Measurements from ENCODE around the gene FOXS1.

The FOXS1 gene

GRCh38 chr20:31845300-31845863, at the start of gene FOXS1:
Gene FOXS1, minus strand, starts transcription at chr20:31845604. Its CDS starts 62 bp downstream, at chr20:31845542.
- DNase-seq (ENCODE audit: extremely low spot score, insufficient read length, low read depth): no peak
- FAIRE-seq: no peak

GRCh38 chr20:31890646-31891045, 45.2 kb upstream of the FOXS1 start:
- FAIRE-seq (no peak), DNase-seq (ENCODE audit: extremely low spot score, insufficient read length, low read depth) (no peak)

- DNase-seq (ENCODE audit: extremely low spot score, insufficient read length, low read depth): no peak
- FAIRE-seq: no peak
These were observed 38.4 kb upstream of the FOXS1 start for GRCh38 chr20:31883829-31884228.

GRCh38 chr20:31881945-31882344, 36.5 kb upstream of the FOXS1 start:
- DNase-seq (ENCODE audit: extremely low spot score, insufficient read length, low read depth) (no peak), FAIRE-seq (no peak)

- FAIRE-seq (no peak), DNase-seq (ENCODE audit: extremely low spot score, insufficient read length, low read depth) (peak; percentile 85)
These were observed 34.0 kb upstream of the FOXS1 start for GRCh38 chr20:31879143-31879987.

- FAIRE-seq (no peak), DNase-seq (ENCODE audit: extremely low spot score, insufficient read length, low read depth) (no peak)
These were observed 32.3 kb upstream of the FOXS1 start for GRCh38 chr20:31877684-31878083.

GRCh38 chr20:31875671-31876070, 30.3 kb upstream of the FOXS1 start:
- no peak for DNase-seq (ENCODE audit: extremely low spot score, insufficient read length, low read depth)
- FAIRE-seq: no peak

GRCh38 chr20:31872406-31872805, 27.0 kb upstream of the FOXS1 start:
- FAIRE-seq (no peak), DNase-seq (ENCODE audit: extremely low spot score, insufficient read length, low read depth) (no peak)

- DNase-seq (ENCODE audit: extremely low spot score, insufficient read length, low read depth): no peak
- no peak for FAIRE-seq
These were observed 26.2 kb upstream of the FOXS1 start for GRCh38 chr20:31871618-31871954.

GRCh38 chr20:31870726-31871617, 25.6 kb upstream of the FOXS1 start:
- FAIRE-seq (no peak), DNase-seq (ENCODE audit: extremely low spot score, insufficient read length, low read depth) (no peak)

- DNase-seq (ENCODE audit: extremely low spot score, insufficient read length, low read depth): no peak
- no peak for FAIRE-seq
These were observed 24.7 kb upstream of the FOXS1 start, which contains the start of the genes DUSP15 and TTLL9 for GRCh38 chr20:31869942-31870725. Gene DUSP15, minus strand, starts transcription at chr20:31870527. Its CDS starts 190 bp downstream, at chr20:31870337. Gene TTLL9, plus strand, starts transcription at chr20:31870634. Its CDS starts 493 bp downstream, at chr20:31871127.

- FAIRE-seq (no peak), DNase-seq (ENCODE audit: extremely low spot score, insufficient read length, low read depth) (no peak)
These were observed 24.2 kb upstream of the FOXS1 start for GRCh38 chr20:31869673-31869941.

- DNase-seq (ENCODE audit: extremely low spot score, insufficient read length, low read depth) (no peak), FAIRE-seq (no peak)
These were observed 23.7 kb upstream of the FOXS1 start for GRCh38 chr20:31868853-31869672.

- FAIRE-seq (no peak), DNase-seq (ENCODE audit: extremely low spot score, insufficient read length, low read depth) (no peak)
These were observed 20.8 kb upstream of the FOXS1 start for GRCh38 chr20:31866221-31866620.

- FAIRE-seq (no peak), DNase-seq (ENCODE audit: extremely low spot score, insufficient read length, low read depth) (no peak)
These were observed 19.4 kb upstream of the FOXS1 start for GRCh38 chr20:31864521-31865400.

- FAIRE-seq (no peak), DNase-seq (ENCODE audit: extremely low spot score, insufficient read length, low read depth) (no peak)
These were observed 18.1 kb upstream of the FOXS1 start for GRCh38 chr20:31863296-31864085.

GRCh38 chr20:31862506-31862905, 17.1 kb upstream of the FOXS1 start:
- DNase-seq (ENCODE audit: extremely low spot score, insufficient read length, low read depth): no peak
- no peak for FAIRE-seq

GRCh38 chr20:31862157-31862470, 16.7 kb upstream of the FOXS1 start:
- DNase-seq (ENCODE audit: extremely low spot score, insufficient read length, low read depth) (no peak), FAIRE-seq (no peak)
